UCSD-AML1 (cell line): ENCODE measurements around the gene AIRE.
"Not testable (repeated sequence)": the region's sequence is repeated elsewhere in the genome, so short reads cannot be mapped to it uniquely, and the experiment has no call there.

ENCODE experiments used
- DNase-seq: peaks from one replicate; lab custom pipeline; 2025; ENCODE audit not compliant: unreplicated experiment; lab: John Stamatoyannopoulos, UW

AIRE gene

DNA sequence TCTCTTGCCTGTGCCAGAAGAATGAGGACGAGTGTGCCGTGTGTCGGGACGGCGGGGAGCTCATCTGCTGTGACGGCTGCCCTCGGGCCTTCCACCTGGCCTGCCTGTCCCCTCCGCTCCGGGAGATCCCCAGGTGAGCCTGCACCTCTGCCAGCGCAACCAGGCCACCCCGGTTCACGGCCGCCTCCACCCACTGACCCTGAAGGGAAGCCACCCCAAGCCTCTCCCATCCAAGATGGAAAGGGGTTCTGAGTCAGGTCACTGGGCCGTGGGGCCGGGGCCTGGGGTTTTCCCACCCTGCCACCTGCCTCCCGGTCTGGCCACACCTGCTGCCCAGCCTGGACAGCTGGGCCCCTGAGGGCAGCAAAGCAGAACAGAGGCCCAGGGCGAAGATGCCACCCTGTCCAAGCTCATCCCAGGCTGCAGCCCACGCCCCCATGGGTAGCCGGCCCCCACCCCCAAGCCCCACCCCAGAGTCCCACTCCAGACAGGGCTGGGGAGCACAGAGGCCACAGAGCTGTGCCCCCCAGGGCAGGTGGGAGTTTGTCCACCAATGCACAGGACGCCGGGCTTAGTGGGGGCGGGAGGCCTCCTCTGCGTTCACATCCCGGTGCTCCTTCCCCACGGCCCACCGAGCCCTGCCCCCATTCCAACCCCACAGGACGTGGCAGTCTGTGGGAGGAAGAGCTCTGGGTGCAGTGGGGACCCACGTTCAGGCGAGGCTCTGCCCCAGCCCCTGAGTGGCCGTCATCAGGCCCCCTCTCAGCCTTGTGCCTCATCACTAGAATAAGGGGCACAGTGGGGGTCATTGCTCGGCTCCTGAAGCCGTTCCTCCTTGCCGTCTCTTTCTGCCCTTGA, 5.6 kb downstream of the AIRE start:
- DNase-seq = no peak

DNA sequence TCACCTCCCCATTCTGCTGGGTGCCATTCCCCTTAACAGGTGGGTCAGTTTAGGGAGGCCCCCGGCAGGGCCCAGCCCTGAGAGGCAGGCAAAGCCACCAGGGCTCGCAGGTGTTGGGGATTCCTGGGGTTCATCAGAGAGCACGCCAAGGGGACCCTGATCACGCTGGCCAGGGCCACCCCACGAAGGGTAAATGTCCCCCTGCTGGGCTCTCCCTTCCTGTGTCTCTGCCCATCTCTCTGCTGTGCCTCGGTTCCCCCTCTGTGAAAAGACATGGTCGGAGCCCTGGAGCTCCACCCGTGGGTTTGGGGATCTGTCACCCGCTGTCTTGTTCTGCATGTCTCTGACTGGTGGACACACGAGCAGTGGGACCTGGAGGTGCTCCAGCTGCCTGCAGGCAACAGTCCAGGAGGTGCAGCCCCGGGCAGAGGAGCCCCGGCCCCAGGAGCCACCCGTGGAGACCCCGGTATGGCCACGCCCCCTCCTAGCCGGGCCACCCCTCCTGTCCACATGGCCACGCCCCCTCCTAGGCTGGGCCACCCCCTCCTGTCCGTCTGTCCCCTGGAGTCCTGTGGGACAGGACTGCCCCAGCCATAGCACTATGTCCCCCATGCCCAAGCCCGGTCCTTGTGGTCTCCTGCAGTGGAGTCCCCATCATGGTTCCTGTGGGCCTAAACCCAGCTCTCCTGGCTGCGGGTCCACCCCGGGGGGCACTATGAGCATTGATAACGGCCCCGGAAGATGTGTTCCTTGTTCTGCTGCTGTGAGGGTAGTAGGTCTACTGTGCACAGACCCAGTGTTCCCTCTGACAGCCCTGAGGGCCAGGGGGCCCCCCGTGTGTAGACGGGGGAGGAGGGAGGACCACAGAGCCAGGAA, 6.5 kb downstream of the AIRE start:
- no peak for DNase-seq

DNA sequence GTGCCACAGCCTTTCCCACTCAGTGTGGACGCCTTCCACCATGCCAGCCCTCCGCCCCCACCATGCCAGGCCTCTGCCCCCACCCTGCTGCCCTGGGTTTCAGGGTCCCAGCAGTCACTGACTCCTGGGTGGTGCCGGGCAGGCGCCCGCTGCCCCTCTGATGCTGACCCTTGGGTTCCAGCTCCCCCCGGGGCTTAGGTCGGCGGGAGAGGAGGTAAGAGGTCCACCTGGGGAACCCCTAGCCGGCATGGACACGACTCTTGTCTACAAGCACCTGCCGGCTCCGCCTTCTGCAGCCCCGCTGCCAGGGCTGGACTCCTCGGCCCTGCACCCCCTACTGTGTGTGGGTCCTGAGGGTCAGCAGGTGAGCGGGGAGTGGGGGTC, 7.1 kb downstream of the AIRE start:
- no peak for DNase-seq

DNA sequence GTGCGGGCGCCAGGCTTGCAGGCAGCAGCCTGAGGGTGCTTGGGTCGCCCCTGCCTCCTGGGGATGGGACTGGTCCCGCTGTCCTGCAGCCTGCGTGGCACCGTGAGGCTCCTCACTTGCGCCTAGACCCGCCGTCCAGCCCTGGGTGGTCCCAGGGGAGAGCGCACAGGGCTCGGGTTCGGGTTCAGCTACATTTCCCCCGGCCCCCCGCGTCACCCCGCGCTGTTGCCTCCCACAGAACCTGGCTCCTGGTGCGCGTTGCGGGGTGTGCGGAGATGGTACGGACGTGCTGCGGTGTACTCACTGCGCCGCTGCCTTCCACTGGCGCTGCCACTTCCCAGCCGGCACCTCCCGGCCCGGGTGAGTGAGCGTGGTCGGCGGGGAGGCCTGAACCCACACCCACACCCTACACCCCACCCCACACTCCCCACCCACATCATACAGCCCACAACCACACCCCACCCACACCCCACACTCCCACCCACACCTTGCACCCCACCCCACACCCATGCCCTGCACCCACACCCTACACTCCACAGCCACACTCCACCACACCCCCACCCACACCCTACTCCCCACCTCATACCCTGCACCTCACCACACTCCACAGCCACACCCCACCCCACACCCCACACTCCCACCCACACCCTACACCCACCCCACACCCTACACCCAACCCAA, 8.0 kb downstream of the AIRE start:
- no peak for DNase-seq

DNA sequence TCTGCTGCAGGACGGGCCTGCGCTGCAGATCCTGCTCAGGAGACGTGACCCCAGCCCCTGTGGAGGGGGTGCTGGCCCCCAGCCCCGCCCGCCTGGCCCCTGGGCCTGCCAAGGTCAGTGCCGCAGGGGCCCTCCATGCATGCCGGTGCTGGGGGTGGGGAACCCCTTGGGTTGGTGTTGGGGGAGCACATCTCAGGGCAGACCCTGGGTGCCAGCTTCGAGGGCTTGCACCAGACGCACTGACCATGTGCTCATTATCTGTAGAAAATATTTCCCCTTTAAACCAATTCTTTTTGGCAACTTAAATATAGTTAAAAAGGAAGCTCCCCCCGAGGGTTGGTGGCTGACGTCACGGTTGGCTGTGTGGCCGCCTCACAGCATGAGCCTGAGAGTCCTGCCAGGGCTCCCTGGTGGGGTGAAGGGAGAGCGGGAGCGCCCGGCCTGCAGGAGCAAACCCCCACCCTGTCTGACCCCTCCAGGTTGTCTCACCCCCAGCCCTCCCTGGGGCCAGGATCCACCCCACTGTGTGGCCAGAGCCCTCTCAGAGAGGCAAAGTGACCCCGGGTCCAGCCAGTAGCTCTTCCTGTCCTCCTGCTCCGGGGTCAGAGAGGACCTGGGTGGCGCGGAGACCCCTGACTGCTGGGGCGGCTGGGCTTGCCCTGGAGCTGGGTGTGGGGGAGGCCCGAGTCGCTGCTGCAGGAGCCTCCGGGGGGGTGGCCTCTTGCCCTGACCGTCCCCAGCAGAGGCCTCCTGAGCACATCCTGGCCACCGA, 8.9 kb downstream of the AIRE start:
- DNase-seq = no peak

DNA sequence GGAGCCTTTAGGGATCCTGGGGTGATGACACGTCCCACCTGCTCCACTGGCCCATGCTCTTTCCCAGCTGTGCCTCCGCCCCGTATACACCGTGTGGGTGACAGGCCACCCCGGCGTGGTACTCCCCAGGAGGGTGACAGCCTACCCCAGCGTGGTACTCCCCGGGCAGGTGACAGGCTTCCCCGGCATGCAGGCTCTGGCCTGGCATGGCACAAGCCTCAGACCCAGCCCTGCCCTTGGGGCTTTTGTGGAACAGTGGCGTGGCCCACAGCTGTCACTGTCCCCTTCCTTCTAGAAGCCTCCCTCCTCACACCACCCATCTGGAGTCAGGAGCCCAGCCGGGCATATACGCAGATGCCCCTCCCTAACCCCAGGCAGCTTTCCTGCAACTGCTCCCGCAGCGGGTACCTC, 9.5 kb downstream of the AIRE start:
- DNase-seq = no peak

DNA sequence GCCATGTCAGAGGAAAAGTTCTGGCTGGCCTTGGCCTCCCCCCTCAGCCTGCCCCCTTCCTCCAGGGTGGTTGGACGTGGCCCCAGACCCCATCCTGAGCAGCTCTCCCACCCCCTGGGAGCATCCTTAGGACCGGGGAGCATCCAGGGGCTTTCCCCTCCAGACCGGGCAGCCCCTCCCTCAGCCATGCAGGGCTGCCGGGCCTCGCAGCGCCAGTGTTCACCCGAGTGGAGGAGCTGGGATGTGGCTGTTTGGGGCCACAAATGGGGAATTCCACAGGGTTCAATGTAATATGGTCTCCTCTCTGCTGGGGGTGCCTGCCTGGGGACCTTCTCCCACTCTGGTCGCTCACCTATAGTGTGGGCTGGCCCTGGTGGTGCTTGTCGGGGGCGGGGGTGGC, 10.0 kb downstream of the AIRE start:
- DNase-seq = no peak

DNA sequence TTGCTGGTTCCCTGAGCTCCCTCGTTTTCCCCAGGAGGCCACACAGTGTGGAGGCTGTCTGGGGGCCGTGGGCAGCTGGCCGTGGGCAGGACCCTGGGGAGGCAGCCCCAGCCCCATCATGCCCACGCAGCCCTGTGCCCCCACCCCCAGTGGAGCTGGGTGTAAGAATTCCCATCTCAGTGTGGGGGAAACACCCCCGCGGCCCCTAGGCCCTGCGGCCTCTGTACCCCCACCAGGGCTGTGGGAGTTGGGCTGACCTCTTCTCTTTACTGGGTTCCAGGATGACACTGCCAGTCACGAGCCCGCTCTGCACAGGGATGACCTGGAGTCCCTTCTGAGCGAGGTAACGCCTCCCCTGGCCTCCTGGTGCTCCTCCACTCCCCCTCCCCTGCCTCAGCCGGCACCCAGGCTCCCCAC, 10.4 kb downstream of the AIRE start:
- no peak for DNase-seq

DNA sequence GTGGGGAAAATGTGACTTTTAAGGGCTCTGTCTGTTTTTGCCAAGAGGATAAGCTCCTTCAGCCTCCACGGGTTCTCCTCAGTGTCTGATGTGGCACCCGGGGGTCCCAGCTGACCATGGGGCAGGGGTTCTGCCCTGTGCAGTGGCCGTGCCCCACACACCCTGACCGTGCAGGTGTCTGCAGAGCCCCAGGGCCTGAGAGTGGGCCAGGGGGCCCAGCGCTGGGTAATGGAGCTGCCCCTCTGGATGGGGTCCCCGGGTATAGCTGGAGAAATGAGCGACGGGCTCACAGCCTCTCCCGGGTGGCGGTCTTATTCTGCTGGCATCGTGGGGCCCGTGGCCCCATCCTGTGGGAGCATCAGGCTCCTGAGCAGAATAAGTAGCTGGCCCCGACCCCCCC, 11.2 kb downstream of the AIRE start:
- DNase-seq = no peak

DNA sequence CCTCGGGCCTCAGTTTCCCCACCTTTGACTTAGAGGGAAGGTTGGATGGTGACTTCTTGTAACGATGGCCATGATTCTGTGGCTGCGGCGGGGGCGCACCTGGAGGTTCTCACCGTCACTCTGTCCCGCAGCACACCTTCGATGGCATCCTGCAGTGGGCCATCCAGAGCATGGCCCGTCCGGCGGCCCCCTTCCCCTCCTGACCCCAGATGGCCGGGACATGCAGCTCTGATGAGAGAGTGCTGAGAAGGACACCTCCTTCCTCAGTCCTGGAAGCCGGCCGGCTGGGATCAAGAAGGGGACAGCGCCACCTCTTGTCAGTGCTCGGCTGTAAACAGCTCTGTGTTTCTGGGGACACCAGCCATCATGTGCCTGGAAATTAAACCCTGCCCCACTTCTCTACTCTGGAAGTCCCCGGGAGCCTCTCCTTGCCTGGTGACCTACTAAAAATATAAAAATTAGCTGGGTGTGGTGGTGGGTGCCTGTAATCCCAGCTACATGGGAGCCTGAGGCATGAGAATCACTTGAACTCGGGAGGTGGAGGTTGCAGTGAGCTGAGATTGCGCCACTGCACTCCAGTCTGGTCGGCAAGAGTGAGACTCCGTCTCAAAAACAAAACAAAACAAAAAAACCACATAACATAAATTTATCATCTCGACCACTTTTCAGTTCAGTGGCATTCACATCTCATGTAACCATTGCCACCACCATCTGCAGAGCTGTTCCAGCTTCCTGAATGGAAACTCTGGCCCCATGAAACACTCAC, 12.0 kb downstream of the AIRE start:
- DNase-seq = peak; percentile 80

DNA sequence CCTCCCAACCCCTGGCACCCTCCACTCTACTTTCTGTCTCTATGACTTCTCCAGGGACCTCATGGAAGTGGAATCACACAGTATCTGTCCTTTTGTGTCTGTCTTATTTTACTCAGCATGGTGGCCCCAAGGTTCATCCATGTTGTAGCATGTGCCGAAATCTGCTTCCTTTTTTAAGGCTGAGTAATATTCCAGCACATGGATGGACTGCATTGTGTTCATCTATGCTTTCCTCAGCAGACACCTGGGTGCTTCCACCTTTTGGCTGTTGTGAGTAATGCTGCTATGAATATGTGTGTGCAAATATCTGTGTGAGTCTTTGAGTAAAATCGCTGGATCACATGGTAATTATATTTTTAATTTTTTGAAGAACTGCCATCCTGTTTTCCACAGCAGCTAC, 12.6 kb downstream of the AIRE start:
- DNase-seq = no peak

DNA sequence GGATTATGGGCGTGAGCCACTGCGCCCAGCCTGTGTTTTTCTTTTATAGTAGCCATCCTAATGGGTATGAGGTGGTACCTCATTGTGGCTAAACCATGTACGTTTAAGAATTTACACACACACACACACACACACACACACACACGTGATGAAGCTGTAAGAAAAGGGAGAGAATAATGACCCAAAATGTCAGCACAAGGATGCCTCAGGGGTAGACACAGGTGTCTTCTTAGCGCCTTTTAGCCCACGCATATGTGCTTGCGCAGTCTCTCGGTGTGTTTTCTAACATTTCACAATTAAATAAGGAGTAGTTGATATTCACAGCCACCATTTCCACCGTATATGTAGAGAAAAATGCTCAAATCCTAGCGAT, 13.4 kb downstream of the AIRE start:
- DNase-seq = no peak

DNA sequence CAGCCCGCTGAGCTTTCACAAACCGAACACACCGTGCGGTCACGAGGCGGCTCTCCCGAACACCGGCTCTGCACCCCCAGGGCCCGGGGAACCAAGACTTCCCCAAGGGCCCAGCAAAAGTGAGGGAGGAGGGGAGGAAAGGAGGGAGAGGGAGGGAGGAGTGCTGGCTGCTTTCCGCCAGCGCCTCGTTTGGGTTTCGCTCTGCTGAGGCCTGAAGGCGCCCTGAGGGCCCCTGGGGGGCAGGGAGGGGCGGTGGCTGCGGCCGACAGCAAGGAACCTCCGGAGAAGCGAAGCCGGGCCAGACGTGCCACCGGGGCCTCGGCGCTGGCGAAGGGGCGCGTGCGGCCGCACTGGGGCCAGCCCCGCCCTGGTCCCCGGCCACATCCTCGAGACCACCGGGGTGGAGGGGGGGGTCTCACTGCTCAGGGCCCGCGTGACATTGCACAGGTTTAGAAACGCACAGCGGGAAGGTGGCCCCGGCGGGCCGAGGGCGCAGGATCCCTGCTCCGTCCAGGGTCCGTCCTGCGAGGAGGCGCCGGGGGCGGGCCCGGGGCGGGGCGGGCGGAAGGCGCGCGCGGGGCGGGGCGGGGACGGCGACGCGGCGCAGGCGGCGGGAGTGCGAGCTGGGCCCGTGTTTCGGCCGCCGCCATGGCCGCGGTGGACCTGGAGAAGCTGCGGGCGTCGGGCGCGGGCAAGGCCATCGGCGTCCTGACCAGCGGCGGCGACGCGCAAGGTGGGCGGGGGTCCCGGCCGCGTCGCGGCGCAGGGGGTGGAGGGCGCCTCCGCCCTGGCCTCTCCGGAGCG, 14.0 kb downstream of the AIRE start, which contains the start of gene PFKL:
Gene PFKL, plus strand, starts transcription at position 596 of the 804 bp plus-strand sequence. Its CDS starts 53 bp downstream, at position 649.
- DNase-seq = peak; percentile 78

DNA sequence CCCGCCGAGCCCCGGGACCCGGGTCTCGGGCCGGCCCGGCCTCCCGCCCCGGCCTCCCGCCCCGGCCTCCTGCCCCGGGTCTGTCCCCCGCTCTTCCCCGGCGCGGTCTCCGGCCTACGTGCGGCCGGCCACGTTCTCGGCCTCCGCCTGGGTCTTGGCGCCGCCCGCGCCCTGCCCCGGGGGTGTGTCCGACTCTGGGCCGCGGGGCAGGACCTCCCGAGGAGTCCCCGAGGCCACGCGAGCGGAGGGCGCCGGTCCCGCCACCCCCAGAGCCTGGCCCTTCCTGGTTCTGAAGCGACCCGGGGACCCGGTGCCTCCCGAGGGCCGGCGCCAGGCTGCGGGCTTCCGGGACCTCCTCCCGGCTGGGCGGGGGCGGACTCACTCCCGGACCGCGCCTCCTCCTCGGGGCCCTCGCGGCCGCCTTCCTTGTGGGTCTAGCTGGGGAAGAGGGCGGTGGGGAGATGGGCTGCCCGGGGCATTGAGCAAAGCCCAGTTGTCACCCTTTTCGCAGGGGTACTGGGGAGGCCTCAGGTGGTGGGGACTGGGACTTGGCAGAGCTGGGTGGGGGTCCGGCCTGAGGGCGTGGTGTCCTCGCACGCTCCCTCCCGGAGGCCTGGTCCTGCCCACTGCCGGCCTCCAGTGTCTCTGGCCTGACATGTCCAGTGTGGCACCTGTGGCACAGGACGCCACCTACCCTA, 14.7 kb downstream of the AIRE start:
- DNase-seq = peak; percentile 70

DNA sequence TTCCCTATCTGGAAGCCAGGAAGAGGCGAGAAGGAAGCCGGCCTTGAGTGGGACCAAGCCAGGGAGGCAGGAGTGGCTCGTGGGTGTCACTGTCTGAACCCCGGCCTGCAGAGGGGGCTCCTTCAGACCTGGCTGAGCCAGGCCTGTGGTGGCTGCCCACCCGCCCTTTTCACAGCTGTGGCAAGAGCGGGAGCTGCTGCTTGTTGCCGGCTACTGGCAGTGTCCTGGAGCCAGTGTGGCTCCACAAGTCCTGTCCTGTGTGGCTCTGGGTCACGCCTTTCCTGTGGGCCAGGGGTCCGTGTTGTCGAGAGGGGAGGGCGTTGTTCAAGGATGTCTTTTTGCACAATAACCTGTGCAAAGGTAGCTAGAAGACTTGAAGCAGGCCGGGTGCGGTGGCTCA, 15.5 kb downstream of the AIRE start:
- DNase-seq = no peak

DNA sequence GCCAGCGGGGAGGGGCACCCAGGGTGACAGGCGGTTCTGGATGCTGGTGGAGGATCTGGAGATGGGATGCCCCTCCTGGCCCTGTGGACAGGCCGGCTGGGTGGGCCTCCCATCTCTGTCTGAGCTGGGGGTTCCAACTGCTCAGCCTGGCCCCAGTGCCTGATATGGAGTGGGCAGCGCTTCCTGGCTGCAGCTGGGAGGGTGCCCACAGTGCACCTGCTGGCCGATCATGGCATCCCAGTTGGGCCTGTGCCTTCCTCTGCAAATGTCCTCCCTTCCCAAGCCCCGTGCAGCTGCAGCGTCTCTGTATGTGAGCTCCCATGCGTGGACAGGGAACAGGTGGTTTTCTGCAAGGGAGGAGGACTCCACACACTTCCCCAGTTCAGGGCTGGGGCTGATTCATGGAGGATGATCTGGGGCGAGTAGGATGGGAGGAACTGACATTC, 16.3 kb downstream of the AIRE start:
- DNase-seq = no peak

DNA sequence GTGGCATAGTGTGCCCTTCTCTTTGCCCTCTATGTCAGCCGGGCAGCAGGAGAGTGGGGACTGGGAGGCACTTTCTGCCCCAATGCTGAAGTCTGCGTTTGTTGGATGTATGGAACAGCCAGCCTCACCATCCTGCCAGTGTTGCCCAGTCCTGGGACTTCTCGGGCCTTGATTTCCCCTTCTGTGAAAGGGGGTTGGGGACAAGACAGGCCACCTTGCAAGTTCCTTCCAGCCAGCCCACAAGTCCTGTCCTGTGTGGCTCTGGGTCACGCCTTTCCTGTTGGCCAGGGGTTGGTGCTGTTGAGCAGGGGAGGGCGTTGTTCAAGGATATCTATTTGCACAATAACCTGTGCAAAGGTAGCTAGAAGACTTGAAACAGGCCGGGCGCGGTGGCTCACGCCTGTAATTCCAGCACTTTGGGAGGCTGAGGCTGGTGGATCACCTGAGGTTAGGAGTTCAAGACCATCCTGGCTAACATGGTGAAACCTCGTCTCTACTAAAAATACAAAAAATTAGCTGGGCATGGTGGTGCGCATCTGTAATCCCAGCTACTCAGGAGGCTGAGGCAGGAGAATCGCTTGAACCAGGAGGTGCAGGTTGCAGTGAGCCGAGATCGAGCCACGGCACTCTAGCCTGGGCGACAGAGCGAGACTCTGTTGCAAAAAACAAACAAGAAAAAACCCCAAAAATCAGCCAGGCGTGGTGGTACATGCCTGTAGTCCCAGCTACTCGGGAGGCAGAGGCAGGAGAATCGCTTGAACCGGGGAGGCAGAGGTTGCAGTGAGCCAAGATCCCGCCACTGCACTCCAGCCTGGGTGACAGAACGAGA, 17.1 kb downstream of the AIRE start:
- not testable (repeated sequence) for DNase-seq
